Superior temporal gyrus (tissue), 1 donor: Measurements from ENCODE around the gene LBX1.
A peak's percentile ranks its signal among the peaks of the same experiment; 100 is the strongest.

ENCODE experiments used
- DNase-seq: peaks from one replicate; pipeline ENCODE4 v3.0.0-alpha.2; 2016; ENCODE audit errors: extremely low spot score

The LBX1 gene

GRCh38 chr10:101229266-101230182 is at the start of gene LBX1:
LBX1 (minus strand) TSS chr10:101229463; CDS start chr10:101228815, 648 bp downstream.
- no peak for DNase-seq

- no peak for DNase-seq
Measured at GRCh38 chr10:101273741-101274140, 44.5 kb upstream of the LBX1 start.

- DNase-seq: no peak
Measured at GRCh38 chr10:101273330-101273729, 44.1 kb upstream of the LBX1 start.

- peak; percentile 86 for DNase-seq
Measured at GRCh38 chr10:101272229-101272868, 43.1 kb upstream of the LBX1 start.

GRCh38 chr10:101270763-101271162 is 41.5 kb upstream of the LBX1 start:
- DNase-seq: no peak

- DNase-seq: no peak
Measured at GRCh38 chr10:101267776-101268175, 38.5 kb upstream of the LBX1 start.

- DNase-seq: no peak
Measured at GRCh38 chr10:101267290-101267680, 38.0 kb upstream of the LBX1 start.

- no peak for DNase-seq
Measured at GRCh38 chr10:101266381-101267289, 37.4 kb upstream of the LBX1 start.

- DNase-seq: peak; percentile 22
Measured at GRCh38 chr10:101263150-101263752, 34.0 kb upstream of the LBX1 start.

- DNase-seq: no peak
Measured at GRCh38 chr10:101262147-101262546, 32.9 kb upstream of the LBX1 start.

- no peak for DNase-seq
Measured at GRCh38 chr10:101261702-101262101, 32.4 kb upstream of the LBX1 start.

GRCh38 chr10:101260764-101261481 is 31.7 kb upstream of the LBX1 start:
- no peak for DNase-seq

GRCh38 chr10:101258179-101258885 is 29.1 kb upstream of the LBX1 start:
- no peak for DNase-seq

- DNase-seq: no peak
Measured at GRCh38 chr10:101257491-101257890, 28.2 kb upstream of the LBX1 start.

- no peak for DNase-seq
Measured at GRCh38 chr10:101257084-101257483, 27.8 kb upstream of the LBX1 start.

- DNase-seq: no peak
Measured at GRCh38 chr10:101256387-101256786, 27.1 kb upstream of the LBX1 start.

- DNase-seq: no peak
Measured at GRCh38 chr10:101250136-101250535, 20.9 kb upstream of the LBX1 start.

GRCh38 chr10:101249171-101249581 is 19.9 kb upstream of the LBX1 start:
- DNase-seq: no peak

- no peak for DNase-seq
Measured at GRCh38 chr10:101246639-101247038, 17.4 kb upstream of the LBX1 start.

GRCh38 chr10:101244321-101245050 is 15.2 kb upstream of the LBX1 start:
- DNase-seq: no peak
